Stimulated activated CD4-positive, alpha-beta T cell treated with anti-CD3 and anti-CD28 coated beads, Interleukin-12 subunit alpha, Interleukin-12 subunit beta, amount 100 ng/mL, for 4 hours (primary cell): ENCODE measurements around the gene RAPGEF4.

Experiments
- DNase-seq: peaks from one replicate; pipeline ENCODE4 v3.0.0-alpha.2; 2020

The RAPGEF4 gene

GRCh38 chr2:172830482-172830881, 94.8 kb downstream of the RAPGEF4 start:
- DNase-seq: no peak

GRCh38 chr2:172833898-172834297, 98.3 kb downstream of the RAPGEF4 start:
- no peak for DNase-seq

- no peak for DNase-seq
These were observed 99.2 kb downstream of the RAPGEF4 start for GRCh38 chr2:172834881-172835280.

GRCh38 chr2:172836347-172836821, 100.7 kb downstream of the RAPGEF4 start:
- no peak for DNase-seq

- DNase-seq: no peak
These were observed 101.2 kb downstream of the RAPGEF4 start for GRCh38 chr2:172836827-172837226.

- no peak for DNase-seq
These were observed 103.8 kb downstream of the RAPGEF4 start for GRCh38 chr2:172839446-172839845.

- no peak for DNase-seq
These were observed 107.0 kb downstream of the RAPGEF4 start for GRCh38 chr2:172842511-172843265.

- DNase-seq: no peak
These were observed 107.6 kb downstream of the RAPGEF4 start for GRCh38 chr2:172843266-172843582.

- no peak for DNase-seq
These were observed 108.5 kb downstream of the RAPGEF4 start for GRCh38 chr2:172843902-172844715.

- DNase-seq: no peak
These were observed 109.5 kb downstream of the RAPGEF4 start for GRCh38 chr2:172845028-172845630.

- no peak for DNase-seq
These were observed 110.9 kb downstream of the RAPGEF4 start for GRCh38 chr2:172846551-172846950.

- DNase-seq: no peak
These were observed 111.5 kb downstream of the RAPGEF4 start for GRCh38 chr2:172847188-172847587.

- DNase-seq: no peak
These were observed 112.9 kb downstream of the RAPGEF4 start for GRCh38 chr2:172848519-172848918.

- DNase-seq: no peak
These were observed 114.0 kb downstream of the RAPGEF4 start for GRCh38 chr2:172849519-172850217.

GRCh38 chr2:172855588-172855987, 119.9 kb downstream of the RAPGEF4 start:
- DNase-seq: no peak

- DNase-seq: no peak
These were observed 121.0 kb downstream of the RAPGEF4 start for GRCh38 chr2:172856606-172857005.

GRCh38 chr2:172858473-172858745, 122.8 kb downstream of the RAPGEF4 start:
- no peak for DNase-seq

- DNase-seq: no peak
These were observed 124.1 kb downstream of the RAPGEF4 start for GRCh38 chr2:172859581-172860335.

GRCh38 chr2:172860336-172860707, 124.7 kb downstream of the RAPGEF4 start:
- DNase-seq: no peak

GRCh38 chr2:172861098-172861497, 125.5 kb downstream of the RAPGEF4 start:
- no peak for DNase-seq

GRCh38 chr2:172861656-172862476, 126.2 kb downstream of the RAPGEF4 start:
- DNase-seq: no peak

GRCh38 chr2:172863341-172863740, 127.7 kb downstream of the RAPGEF4 start:
- no peak for DNase-seq
